SK-N-SH (cell line): Measurements from ENCODE around the gene GDF2. TPM values are rescaled to one million over a fixed set of nuclear protein-coding genes. Genes with fewer than 3 reads are reported as not detected.

Experiments used
- CTCF ChIA-PET: fragments of 300-600, 350-600 bp; formaldehyde crosslinking; extraction: SDS; loops from one replicate; lab custom pipeline; 2021; lab: Yijun Ruan, JAX
- POLR2A ChIA-PET: fragments of 350-600 bp; sonication (Branson Sonifier 250); formaldehyde crosslinking; extraction: SDS; loops from one replicate; lab custom pipeline; 2020; ENCODE audit warnings: antibody characterized with exemption, inconsistent platforms; lab: Yijun Ruan, JAX
- DNase-seq: peaks from one replicate; pipeline ENCODE4 v3.0.0; 2012
- H2AFZ ChIP-seq: fragments of 200-600 bp; sonication (generic); 2 replicates; pipeline ENCODE4 v1.8.1; 2016; ENCODE audit warnings: antibody characterized with exemption, mild to moderate bottlenecking, low read depth
- H3F3A ChIP-seq: fragments of 200-600 bp; sonication (generic); replicated peaks from 2 replicates; pipeline ENCODE3; 2016; ENCODE audit warnings: antibody characterized with exemption, mild to moderate bottlenecking; ENCODE audit not compliant: insufficient read depth
- H3K27ac ChIP-seq, 2 experiments: fragments of 200-500 bp in 1 of 2; fragments of 200-600 bp in 1 of 2; sonication (Bioruptor generic) in 1 of 2; sonication (generic), shearing (Covaris generic) in 1 of 2; 2 replicates each; pipeline versions ENCODE4 v1.5.1 to v1.6.1; 2014 to 2016; ENCODE audit warnings: low read depth in 2 of 2, inconsistent platforms in 1 of 2, low read length in 1 of 2, mild to moderate bottlenecking in 1 of 2, mixed read lengths in 1 of 2
- H3K27me3 ChIP-seq: fragments of 200-600 bp; sonication (generic), shearing (Covaris generic); 2 replicates; pipeline ENCODE4 v1.6.1; 2016; ENCODE audit warnings: mixed run types; ENCODE audit not compliant: insufficient read depth
- H3K36me3 ChIP-seq, 2 experiments: fragments of 200-500 bp in 1 of 2; fragments of 200-600 bp in 1 of 2; sonication (Bioruptor generic) in 1 of 2; sonication (generic) in 1 of 2; replicated peaks in 1 of 2; 2 replicates each; pipeline versions ENCODE3 to v1.5.1; 2014 to 2016; ENCODE audit warnings: low read length in 1 of 2, mild to moderate bottlenecking in 1 of 2; ENCODE audit not compliant: insufficient read depth in 2 of 2, control insufficient read depth in 1 of 2
- H3K4me1 ChIP-seq, 2 experiments: fragments of 200-500 bp in 1 of 2; fragments of 200-600 bp in 1 of 2; sonication (Bioruptor generic) in 1 of 2; sonication (generic), shearing (Covaris generic) in 1 of 2; 2 replicates each; pipeline versions ENCODE4 v1.5.1 to v1.6.1; 2014 to 2016; ENCODE audit warnings: low read depth in 1 of 2, low read length in 1 of 2, mixed run types in 1 of 2; ENCODE audit not compliant: insufficient read depth in 2 of 2, control insufficient read depth in 1 of 2
- H3K4me2 ChIP-seq: fragments of 200-600 bp; sonication (generic), shearing (Covaris generic); 2 replicates; pipeline ENCODE4 v1.6.1; 2017; ENCODE audit warnings: mixed run types
- H3K4me3 ChIP-seq, 2 experiments: fragments of 200-500 bp in 1 of 2; fragments of 200-600 bp in 1 of 2; sonication (Bioruptor generic) in 1 of 2; sonication (generic), shearing (Covaris generic) in 1 of 2; 2 replicates each; pipeline versions ENCODE4 v1.5.1 to v1.8.1; 2014 to 2016; ENCODE audit warnings: low read depth in 2 of 2, inconsistent platforms in 1 of 2, low read length in 1 of 2, mild to moderate bottlenecking in 1 of 2, mixed read lengths in 1 of 2, moderate library complexity in 1 of 2
- H3K79me2 ChIP-seq: fragments of 200-600 bp; sonication (generic); 2 replicates; pipeline ENCODE4 v1.8.1; 2017; ENCODE audit warnings: mild to moderate bottlenecking; ENCODE audit not compliant: insufficient read depth
- H3K9ac ChIP-seq: fragments of 200-600 bp; sonication (generic); 2 replicates; pipeline ENCODE4 v1.6.1; 2017; ENCODE audit warnings: mixed run types
- H3K9me2 ChIP-seq: fragments of 200-600 bp; sonication (generic); 2 replicates; pipeline ENCODE4 v1.6.1; 2017; ENCODE audit warnings: mixed run types
- H3K9me3 ChIP-seq: fragments of 200-600 bp; sonication (generic); 2 replicates; pipeline ENCODE4 v1.6.1; 2017; ENCODE audit warnings: mixed run types, mild to moderate bottlenecking, moderate library complexity
- H4K20me1 ChIP-seq: fragments of 200-600 bp; sonication (generic); 2 replicates; pipeline ENCODE4 v1.6.1; 2017; ENCODE audit warnings: mild to moderate bottlenecking, mixed run types; ENCODE audit not compliant: insufficient read depth
- CHD2 ChIP-seq: fragments of 150-350 bp; IDR thresholded peaks from 2 replicates; pipeline ENCODE4 v1.6.1; 2018; ENCODE audit warnings: low read length; ENCODE audit not compliant: partially characterized antibody
- ELF1 ChIP-seq: IDR thresholded peaks from 2 replicates; pipeline ENCODE4 v1.4.0; 2012
- EP300 ChIP-seq, 2 experiments: IDR thresholded peaks; 2 replicates each; pipeline versions ENCODE4 v1.4.0 to v1.6.1; 2012; ENCODE audit warnings: borderline replicate concordance in 1 of 2, low read depth in 1 of 2, low read length in 1 of 2
- EZH2phosphoT487 ChIP-seq: fragments of 200-600 bp; sonication (generic); IDR thresholded peaks from 2 replicates; pipeline ENCODE4 v1.6.1; 2017; ENCODE audit warnings: low read depth, mixed run types, mild to moderate bottlenecking, antibody characterized with exemption, moderate library complexity, borderline replicate concordance
- FOXJ3 ChIP-seq: sonication (generic); formaldehyde crosslinking; IDR thresholded peaks from 2 replicates; pipeline ENCODE4 v1.5.1; 2020; ENCODE audit warnings: mild to moderate bottlenecking, missing genetic modification reagents
- FOXM1 ChIP-seq: IDR thresholded peaks from 2 replicates; pipeline ENCODE4 v1.4.0; 2012; ENCODE audit warnings: low read depth, mild to moderate bottlenecking
- JUND ChIP-seq: IDR thresholded peaks from 2 replicates; pipeline ENCODE4 v1.4.0; 2012
- NFIC ChIP-seq: IDR thresholded peaks from 2 replicates; pipeline ENCODE4 v1.4.0; 2012; ENCODE audit warnings: borderline replicate concordance
- NRF1 ChIP-seq: IDR thresholded peaks from 2 replicates; pipeline ENCODE4 v1.6.1; 2012; ENCODE audit warnings: low read depth, mild to moderate bottlenecking, low read length
- POLR2AphosphoS5 ChIP-seq: IDR thresholded peaks from 2 replicates; pipeline ENCODE4 v1.6.1; 2012; ENCODE audit warnings: low read depth, low read length
- RAD21 ChIP-seq: IDR thresholded peaks from 2 replicates; pipeline ENCODE4 v1.6.1; 2012; ENCODE audit warnings: mild to moderate bottlenecking, low read length
- RCOR1 ChIP-seq: fragments of 150-350 bp; IDR thresholded peaks from 2 replicates; pipeline ENCODE4 v1.6.1; 2017; ENCODE audit warnings: antibody characterized with exemption, low read length
- RXRA ChIP-seq: IDR thresholded peaks from 2 replicates; pipeline ENCODE4 v1.4.0; 2012; ENCODE audit warnings: low read depth, mild to moderate bottlenecking, borderline replicate concordance
- SIN3A ChIP-seq: IDR thresholded peaks from 2 replicates; pipeline ENCODE4 v1.6.1; 2012; ENCODE audit warnings: low read depth, mild to moderate bottlenecking, low read length, moderate library complexity, borderline replicate concordance
- USF1 ChIP-seq: IDR thresholded peaks from 2 replicates; pipeline ENCODE4 v1.4.0; 2012; ENCODE audit warnings: low read depth, borderline replicate concordance
- YY1 ChIP-seq: IDR thresholded peaks from 2 replicates; pipeline ENCODE4 v1.4.0; 2012; ENCODE audit warnings: low read depth, mild to moderate bottlenecking
- WGBS: methylation state at CpG from one replicate; pipeline ENCODE4 v1.1.6; 2017; ENCODE audit warnings: low lambda C conversion rate; 5-methylcytosine and 5-hydroxymethylcytosine counted together
- polyA plus RNA-seq, 3 experiments: library from polyadenylated mRNA; depleted of rRNA; stranded (reverse); fragments of >200 nt; gene quantifications; 2 replicates each; pipeline ENCODE4 v1.2.3, GENCODE V29; 2012
- TF ChIP-seq, protein P1 (sequence below): IDR thresholded peaks from 2 replicates; pipeline ENCODE4; 2012
- TF ChIP-seq, protein P2 (sequence below): fragments of 200-600 bp; sonication (generic); IDR thresholded peaks from 2 replicates; pipeline ENCODE4 v1.6.1; 2017; ENCODE audit warnings: antibody characterized with exemption, mild to moderate bottlenecking, moderate library complexity

The GDF2 gene
- polyA plus RNA-seq, 1 of the 3 experiments (the other 2 are of a cell fraction), result not detected

DNA sequence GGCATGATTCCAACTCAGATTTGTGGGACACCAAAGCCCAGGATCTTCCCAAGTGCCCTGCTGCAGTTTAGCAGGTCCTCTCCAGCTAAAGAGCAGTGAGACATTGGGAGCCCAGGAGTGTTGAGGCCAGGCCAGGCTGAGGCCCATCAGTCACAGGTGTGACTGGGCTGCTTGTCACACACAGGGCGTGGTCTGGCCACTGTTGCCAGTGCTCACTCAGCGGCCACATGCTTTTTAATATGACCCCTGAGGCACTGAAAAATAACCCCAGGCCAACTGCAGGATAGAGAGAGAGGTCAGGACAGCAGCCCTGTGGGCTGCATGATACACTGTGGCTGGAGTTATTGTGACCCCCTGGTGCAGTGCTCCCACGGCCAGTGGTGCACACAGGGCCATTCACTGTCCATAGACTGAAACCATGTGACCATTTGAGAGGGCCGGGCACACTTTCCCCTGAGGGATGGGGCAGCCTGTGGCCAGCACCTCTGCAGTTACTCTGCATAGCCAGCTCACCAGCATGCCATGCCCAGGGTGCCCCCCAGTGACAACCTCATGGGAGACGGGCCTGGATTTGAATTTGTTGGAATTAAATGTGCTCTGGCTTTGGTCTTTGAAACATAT, 4.2 kb downstream of the GDF2 start:
- Histone ChIP-seq H3K36me3 (no peaks in the 10 kb centered on the region), H3K9me2 (no peaks in the 10 kb centered on the region), H3K9ac (no peak overlapping the region), H4K20me1 (no peaks in the 10 kb centered on the region), H3K4me3 (no peak overlapping the region), H3K79me2 (no peaks in the 10 kb centered on the region), H3K4me1 (peaks cover 0 to 16% of the 10 kb centered on the region in 2 experiments; a peak in 1 of 4 replicates), H2AFZ (no peak overlapping the region), H3K4me2 (no peak overlapping the region), H3K27ac (no peak overlapping the region), H3K27me3 (peaks cover 6% of the 10 kb centered on the region; the same call in 1 of the 2 replicates), H3F3A (no peaks in the 10 kb centered on the region), H3K9me3 (no peaks in the 10 kb centered on the region)
- ChIA-PET POLR2A (no interaction called here), CTCF (interaction anchor here (1.6 kb wide), 1 partner anchor 14 kb away, joined by 5 read pairs; no protein-coding TSS in a partner anchor)
- no peak for DNase-seq
- WGBS, result 27% methylated on average over 3 of the region's 5 CpGs
- TF ChIP-seq, protein P1, sequence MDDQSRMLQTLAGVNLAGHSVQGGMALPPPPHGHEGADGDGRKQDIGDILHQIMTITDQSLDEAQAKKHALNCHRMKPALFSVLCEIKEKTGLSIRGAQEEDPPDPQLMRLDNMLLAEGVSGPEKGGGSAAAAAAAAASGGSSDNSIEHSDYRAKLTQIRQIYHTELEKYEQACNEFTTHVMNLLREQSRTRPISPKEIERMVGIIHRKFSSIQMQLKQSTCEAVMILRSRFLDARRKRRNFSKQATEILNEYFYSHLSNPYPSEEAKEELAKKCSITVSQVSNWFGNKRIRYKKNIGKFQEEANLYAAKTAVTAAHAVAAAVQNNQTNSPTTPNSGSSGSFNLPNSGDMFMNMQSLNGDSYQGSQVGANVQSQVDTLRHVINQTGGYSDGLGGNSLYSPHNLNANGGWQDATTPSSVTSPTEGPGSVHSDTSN, result no peak
- no peak for TF ChIP-seq SIN3A
- no peak for TF ChIP-seq CHD2
- no peak for TF ChIP-seq POLR2AphosphoS5
- no peak for TF ChIP-seq EZH2phosphoT487
- TF ChIP-seq EP300 (IDR thresholded peaks at IDR 0.05; ENCODE audit: borderline replicate concordance in 1 of 2, low read depth in 1 of 2, low read length in 1 of 2), result no peak
- no peak for TF ChIP-seq RAD21
- TF ChIP-seq ELF1, result no peak
- TF ChIP-seq YY1, result no peak
- TF ChIP-seq, protein P2, sequence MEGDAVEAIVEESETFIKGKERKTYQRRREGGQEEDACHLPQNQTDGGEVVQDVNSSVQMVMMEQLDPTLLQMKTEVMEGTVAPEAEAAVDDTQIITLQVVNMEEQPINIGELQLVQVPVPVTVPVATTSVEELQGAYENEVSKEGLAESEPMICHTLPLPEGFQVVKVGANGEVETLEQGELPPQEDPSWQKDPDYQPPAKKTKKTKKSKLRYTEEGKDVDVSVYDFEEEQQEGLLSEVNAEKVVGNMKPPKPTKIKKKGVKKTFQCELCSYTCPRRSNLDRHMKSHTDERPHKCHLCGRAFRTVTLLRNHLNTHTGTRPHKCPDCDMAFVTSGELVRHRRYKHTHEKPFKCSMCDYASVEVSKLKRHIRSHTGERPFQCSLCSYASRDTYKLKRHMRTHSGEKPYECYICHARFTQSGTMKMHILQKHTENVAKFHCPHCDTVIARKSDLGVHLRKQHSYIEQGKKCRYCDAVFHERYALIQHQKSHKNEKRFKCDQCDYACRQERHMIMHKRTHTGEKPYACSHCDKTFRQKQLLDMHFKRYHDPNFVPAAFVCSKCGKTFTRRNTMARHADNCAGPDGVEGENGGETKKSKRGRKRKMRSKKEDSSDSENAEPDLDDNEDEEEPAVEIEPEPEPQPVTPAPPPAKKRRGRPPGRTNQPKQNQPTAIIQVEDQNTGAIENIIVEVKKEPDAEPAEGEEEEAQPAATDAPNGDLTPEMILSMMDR, result no peak
- TF ChIP-seq RCOR1, result no peak
- no peak for TF ChIP-seq NRF1
- no peak for TF ChIP-seq FOXJ3 (CRISPR knock-in tag)
- no peak for TF ChIP-seq USF1
- no peak for TF ChIP-seq FOXM1
- no peak for TF ChIP-seq RXRA
- no peak for TF ChIP-seq NFIC
- TF ChIP-seq JUND, result no peak
